Natural killer cell (primary cell): ENCODE data around the gene NEK4. TPM values are rescaled to one million over a fixed set of nuclear protein-coding genes. Genes with fewer than 3 reads are reported as not detected.
A peak's percentile ranks its signal among the peaks of the same experiment; 100 is the strongest.

Experiments used
- ATAC-seq, 3 donors: fragments of 150-1000 bp in 2 of 3; fragments of 200-7000 bp in 1 of 3; cut with Tn5 transposase; 1 replicate in 1 of 3; 2 replicates in 2 of 3; pipeline ENCODE4 v1.10.0; 2021; ENCODE audit warnings: mild to moderate bottlenecking in 2 of 3, moderate library complexity in 2 of 3
- DNase-seq, 2 donors: peaks; one replicate each; pipeline versions ENCODE4 v3.0.0 to v3.0.0-alpha.2; 2013 to 2021; ENCODE audit warnings: mixed read lengths in 1 of 2
- H3K27ac ChIP-seq: one replicate; pipeline ENCODE4 v1.5.1; 2013; ENCODE audit warnings: mild to moderate bottlenecking, low read length
- H3K27me3 ChIP-seq: one replicate; pipeline ENCODE4 v1.6.1; 2013; ENCODE audit warnings: low read length; ENCODE audit not compliant: control insufficient read depth, insufficient read depth
- H3K36me3 ChIP-seq: one replicate; pipeline ENCODE4 v1.6.1; 2013; ENCODE audit warnings: low read length; ENCODE audit not compliant: control insufficient read depth, insufficient read depth
- H3K4me1 ChIP-seq: one replicate; pipeline ENCODE4 v1.6.1; 2013; ENCODE audit warnings: low read length; ENCODE audit not compliant: control insufficient read depth, insufficient read depth
- H3K4me3 ChIP-seq: one replicate; pipeline ENCODE4 v1.5.1; 2013; ENCODE audit warnings: low read length
- H3K9me3 ChIP-seq: one replicate; pipeline ENCODE4 v1.6.1; 2013; ENCODE audit warnings: low read length; ENCODE audit not compliant: control insufficient read depth, insufficient read depth
- H3K27ac Mint-ChIP-seq, 2 donors: one replicate each; pipeline ENCODE4 v1.8.0; 2022; ENCODE audit warnings: mild to moderate bottlenecking in 2 of 2, mixed read lengths in 2 of 2, moderate library complexity in 1 of 2
- H3K27me3 Mint-ChIP-seq, 2 donors: one replicate each; pipeline ENCODE4 v1.8.0; 2022; ENCODE audit warnings: low read depth in 2 of 2, mixed read lengths in 2 of 2
- H3K36me3 Mint-ChIP-seq: one replicate; pipeline ENCODE4 v1.8.0; 2022; ENCODE audit warnings: mixed read lengths
- H3K4me1 Mint-ChIP-seq, 2 donors: one replicate each; pipeline ENCODE4 v1.8.0; 2022; ENCODE audit warnings: mixed read lengths in 2 of 2
- H3K4me3 Mint-ChIP-seq: one replicate; pipeline ENCODE4 v1.8.0; 2022; ENCODE audit warnings: mild to moderate bottlenecking, moderate library complexity, mixed read lengths
- H3K9me3 Mint-ChIP-seq, 2 donors: one replicate each; pipeline ENCODE4 v1.8.0; 2022; ENCODE audit warnings: mixed read lengths in 2 of 2
- CTCF ChIP-seq: fragments of 200-600 bp; IDR thresholded peaks from one replicate; pipeline ENCODE4 v1.8.0; 2022; ENCODE audit warnings: antibody characterized with exemption
- WGBS: methylation state at CpG from one replicate; pipeline ENCODE4 v1.1.7; 2013; ENCODE audit warnings: missing lambda C conversion rate; ENCODE audit not compliant: insufficient coverage; 5-methylcytosine and 5-hydroxymethylcytosine counted together
- intact Hi-C: fragments of 100-400 bp; cut with micrococcal nuclease; formaldehyde crosslinking; loops from one replicate; pipeline ENCODE4 v1.14.2; 2022
- total RNA-seq, 4 donors: library from RNA; stranded (reverse); fragments of 120-200 nt in 1 of 4; gene quantifications; one replicate each; pipeline versions ENCODE4 v1.2.3 to v1.2.4, GENCODE V29; 2013 to 2022

The NEK4 gene
- total RNA-seq, 3 donors from 2014 or later (not counting 1 experiment from before 2014, with no cell fraction given) = 13.8 to 19.5 (median 15.5) TPM

- H3K36me3 Mint-ChIP-seq = peaks cover 22% of the 10 kb centered on the region
Measured at GRCh38 chr3:52685709-52686691, 84.7 kb downstream of the NEK4 start, which contains the start of the genes GNL3 and PBRM1. Gene GNL3 (plus strand): TSS chr3:52686032. CDS start chr3:52686093, 61 bp downstream. Gene PBRM1 (minus strand): TSS chr3:52685913.

GRCh38 chr3:52685285-52685708 lies 85.4 kb downstream of the NEK4 start:
- Histone ChIP-seq H3K4me1 (peaks cover 10% of the 10 kb centered on the region), H3K9me3 (no peaks in the 10 kb centered on the region), H3K27ac (peak overlapping the region; percentile 93), H3K27me3 (no peaks in the 10 kb centered on the region), H3K4me3 (peak overlapping the region; percentile 69), H3K36me3 (peaks cover 43% of the 10 kb centered on the region)
- intact Hi-C loops = loop anchor here (1.0 kb wide), 1 partner anchor 21 kb away; the partner anchor contains the start of gene SPCS1
- 0% methylated on average over 41 of the region's 41 CpGs for WGBS
- no peak for TF ChIP-seq CTCF
- H3K27me3 Mint-ChIP-seq = no peaks in the 10 kb centered on the region
- DNase-seq = peak; percentile 77 to 91
- peaks cover 15% of the 10 kb centered on the region for H3K36me3 Mint-ChIP-seq
- H3K4me3 Mint-ChIP-seq = peak overlapping the region; percentile 89
- peak overlapping the region; percentile 93 to 98 for H3K27ac Mint-ChIP-seq
- ATAC-seq = peak; percentile 71 to 87 (median 75)
- peaks cover 33 to 35% of the 10 kb centered on the region in 2 donors for H3K4me1 Mint-ChIP-seq
- H3K9me3 Mint-ChIP-seq = no peaks in the 10 kb centered on the region

More at GRCh38 chr3:52685709-52686691, 84.7 kb downstream of the NEK4 start, which contains the start of the genes GNL3 and PBRM1:
- Histone ChIP-seq H3K4me3 (peak within 1 kb of the TSS; percentile 77), H3K27ac (peak within 1 kb of the TSS; percentile 93), H3K9me3 (no peaks in the 10 kb centered on the region), H3K27me3 (no peaks in the 10 kb centered on the region), H3K4me1 (peaks cover 10% of the 10 kb centered on the region), H3K36me3 (peaks cover 44% of the 10 kb centered on the region)
- under 1% methylated on average over 82 of the region's 82 CpGs for WGBS
- peak within 1 kb of the TSS; percentile 93 to 98 for H3K27ac Mint-ChIP-seq
- intact Hi-C loops = loop anchor here (1.0 kb wide), 1 partner anchor 20 kb away; the partner anchor contains the start of gene SPCS1
- peak within 1 kb of the TSS; percentile 92 for H3K4me3 Mint-ChIP-seq
- ATAC-seq (peak; percentile 85 to 96 (median 86)), DNase-seq (peak; percentile 90 to 97)
- no peaks in the 10 kb centered on the region for H3K9me3 Mint-ChIP-seq
- TF ChIP-seq CTCF = no peak
- H3K4me1 Mint-ChIP-seq = peaks cover 30 to 34% of the 10 kb centered on the region in 2 donors
- no peaks in the 10 kb centered on the region for H3K27me3 Mint-ChIP-seq

GRCh38 chr3:52684184-52684583 lies 86.6 kb downstream of the NEK4 start:
- Histone ChIP-seq H3K27me3 (no peaks in the 10 kb centered on the region), H3K27ac (no peak overlapping the region), H3K9me3 (no peaks in the 10 kb centered on the region), H3K36me3 (peaks cover 41% of the 10 kb centered on the region), H3K4me1 (peaks cover 10% of the 10 kb centered on the region), H3K4me3 (no peak overlapping the region)
- DNase-seq (no peak), ATAC-seq (no peak)
- Mint-ChIP-seq H3K36me3 (peaks cover 15% of the 10 kb centered on the region), H3K27me3 (no peaks in the 10 kb centered on the region), H3K4me1 (peaks cover 37 to 40% of the 10 kb centered on the region in 2 donors), H3K4me3 (peak overlapping the region; percentile 89), H3K27ac (peak overlapping the region; percentile 93 to 98), H3K9me3 (no peaks in the 10 kb centered on the region)
- WGBS = no CpG with 5 or more reads among the region's 5 CpGs
- no peak for TF ChIP-seq CTCF
- intact Hi-C loops = no loop called here
